HG03575 (cell line): ENCODE data around the gene PPM1H.
"Not testable (repeated sequence)": the region's sequence is repeated elsewhere in the genome, so short reads cannot be mapped to it uniquely, and the experiment has no call there.

Experiments
- ATAC-seq: cut with Tn5 transposase; IDR thresholded peaks from one replicate; pipeline ENCODE4 v1.9.1; 2021; ENCODE audit not compliant: unreplicated experiment, insufficient number of reproducible peaks, low FRiP score; ENCODE audit errors: extremely low read depth

The PPM1H gene

DNA sequence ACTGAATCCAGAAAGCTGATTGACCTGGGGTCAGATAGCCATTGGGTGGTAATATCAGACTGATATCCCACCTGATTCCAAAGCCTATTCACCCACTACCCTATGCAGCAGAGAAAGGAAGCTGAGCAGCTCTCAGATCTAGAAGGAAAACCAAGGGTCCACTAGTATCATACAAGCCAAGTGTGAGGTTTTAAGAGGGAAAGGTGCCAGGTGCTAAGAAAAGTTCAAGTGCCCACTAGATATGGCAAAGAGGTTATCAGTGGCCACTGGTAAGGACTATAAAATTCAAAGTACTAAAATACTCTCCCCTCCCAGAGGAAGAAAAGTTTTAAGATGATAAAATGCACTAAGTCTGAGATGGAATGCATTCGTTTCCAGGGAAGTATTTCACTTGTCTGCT, 85.6 kb downstream of the PPM1H start:
- no peak for ATAC-seq

DNA sequence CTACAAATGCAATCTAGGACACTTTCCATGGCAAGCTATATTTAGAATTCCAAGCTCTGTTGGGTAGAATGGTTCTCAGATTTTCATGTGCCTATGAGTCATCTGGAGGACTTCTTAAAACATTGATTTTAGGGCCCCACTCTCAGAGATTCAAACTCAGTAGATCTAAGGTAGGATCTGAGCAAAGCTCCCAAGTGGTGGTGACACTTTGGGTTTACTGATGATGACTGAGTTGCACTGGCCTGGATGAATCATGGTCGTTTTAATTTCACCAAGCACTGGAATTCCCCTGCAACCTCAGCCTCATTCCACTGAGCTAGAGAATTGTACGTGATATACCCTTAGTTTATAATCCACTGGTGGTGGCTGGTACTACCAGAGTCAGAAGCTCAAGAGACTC, 86.5 kb downstream of the PPM1H start:
- no peak for ATAC-seq

DNA sequence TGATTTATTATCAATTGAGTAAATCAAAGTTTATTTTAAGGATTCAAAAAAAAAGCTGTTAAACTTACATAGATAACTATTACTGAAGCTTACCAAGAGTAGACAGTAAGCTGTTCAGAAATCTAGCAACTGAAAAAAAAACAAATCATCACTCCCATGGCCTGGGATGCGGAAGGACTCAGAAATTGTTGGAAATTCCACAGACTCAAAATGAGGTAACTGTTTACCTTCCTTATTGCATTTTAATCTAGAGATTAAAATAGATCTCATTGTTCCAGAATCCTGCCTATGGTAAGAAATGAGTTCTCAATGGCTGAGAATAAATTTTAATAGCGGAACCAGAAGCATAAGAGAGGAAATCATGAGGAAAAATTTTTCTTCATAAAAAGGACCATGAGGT, 87.2 kb downstream of the PPM1H start:
- no peak for ATAC-seq

DNA sequence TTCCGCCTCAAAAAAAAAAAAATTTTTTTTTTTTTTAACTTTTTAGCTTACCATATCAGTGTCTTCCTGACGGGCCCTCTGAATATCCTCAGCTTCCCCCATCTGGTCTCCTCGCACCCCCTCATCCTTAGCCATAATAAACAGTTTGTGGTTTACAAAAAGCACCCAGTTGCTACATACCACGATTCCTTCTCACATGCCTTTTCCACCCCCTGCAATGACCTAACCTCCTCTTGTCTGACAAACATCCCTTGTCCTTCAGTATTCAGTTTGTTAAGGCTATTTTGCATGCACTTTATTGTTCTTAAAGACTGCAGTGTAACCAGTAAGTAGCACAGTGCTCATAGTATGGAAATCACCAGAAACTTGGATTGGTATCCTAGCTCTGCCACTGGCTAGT, 88.5 kb downstream of the PPM1H start:
- no peak for ATAC-seq

DNA sequence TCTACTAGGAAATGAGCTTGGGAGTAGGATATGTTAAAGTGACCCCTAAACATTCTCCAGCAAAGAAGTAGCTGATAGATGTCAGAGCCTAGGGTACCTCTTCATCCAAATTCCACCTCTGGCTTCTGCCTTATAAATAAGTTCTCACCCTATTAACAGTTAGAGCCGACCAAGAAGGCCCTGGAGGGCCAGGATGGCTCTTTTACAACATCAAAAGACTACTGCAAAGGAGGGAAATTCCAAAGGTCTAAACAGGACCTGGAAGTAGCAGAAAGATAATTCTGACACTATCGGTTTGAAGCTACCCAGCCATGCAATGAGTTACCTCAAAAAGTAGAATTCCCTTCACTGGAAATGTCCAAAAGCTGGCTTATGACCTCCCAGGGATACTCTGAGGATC, 90.0 kb downstream of the PPM1H start:
- no peak for ATAC-seq

DNA sequence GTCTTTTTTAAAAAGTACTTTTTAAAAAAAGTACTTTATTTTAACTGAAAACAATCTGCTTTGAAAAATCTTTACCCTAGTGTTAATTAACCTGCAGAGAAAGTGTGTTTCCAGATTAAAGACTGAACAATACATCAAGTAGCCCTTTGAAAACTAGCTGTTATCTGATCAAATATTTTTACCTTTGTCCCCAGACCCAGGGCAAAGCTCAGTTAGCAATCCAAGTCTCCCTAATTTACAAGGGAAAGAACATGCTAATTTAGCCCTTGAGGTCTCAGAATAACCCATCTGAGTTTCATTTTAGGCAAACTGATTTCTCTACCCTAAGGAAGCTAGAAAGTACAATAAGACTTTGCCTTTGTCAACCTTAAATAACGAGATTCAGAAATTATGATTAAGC, 91.2 kb downstream of the PPM1H start:
- ATAC-seq = no peak

DNA sequence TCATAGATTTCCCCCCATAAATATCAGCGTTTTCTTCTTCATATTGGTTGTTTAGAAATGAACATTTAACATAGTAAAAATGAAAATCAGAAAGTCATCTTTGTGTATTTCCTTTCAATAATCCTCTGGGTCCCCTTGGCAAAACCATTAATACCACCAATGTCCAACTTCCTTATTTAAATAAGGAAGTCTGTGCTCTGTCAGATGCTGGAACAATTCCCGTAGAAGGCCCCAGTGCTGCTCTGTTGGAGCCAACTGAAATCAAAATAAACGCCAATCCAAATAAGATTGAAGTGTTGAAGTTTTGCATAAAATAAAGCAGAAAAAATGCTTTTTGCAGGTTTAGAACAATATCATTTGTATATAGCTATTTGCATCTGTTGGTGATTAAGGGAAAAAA, 93.1 kb downstream of the PPM1H start:
- ATAC-seq = no peak

DNA sequence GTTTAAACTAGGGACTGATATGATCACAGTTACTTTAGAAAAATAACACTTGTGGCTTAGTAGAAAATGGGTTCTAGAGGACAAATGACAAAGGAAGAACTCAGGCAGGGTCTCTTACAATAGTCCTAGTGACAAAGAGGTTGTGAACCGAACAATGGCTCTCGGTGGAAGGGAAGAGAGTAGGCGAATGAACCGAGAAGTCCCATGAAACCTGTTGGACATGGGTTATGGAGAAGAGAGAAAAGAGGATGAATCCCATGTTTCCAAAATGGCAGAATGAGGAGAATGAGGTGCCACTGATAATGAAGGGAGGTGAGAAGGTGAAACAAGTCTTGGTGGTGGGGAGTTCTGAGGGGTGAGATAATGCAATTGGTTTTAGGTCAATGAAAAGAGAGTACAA, 94.1 kb downstream of the PPM1H start:
- ATAC-seq = no peak

DNA sequence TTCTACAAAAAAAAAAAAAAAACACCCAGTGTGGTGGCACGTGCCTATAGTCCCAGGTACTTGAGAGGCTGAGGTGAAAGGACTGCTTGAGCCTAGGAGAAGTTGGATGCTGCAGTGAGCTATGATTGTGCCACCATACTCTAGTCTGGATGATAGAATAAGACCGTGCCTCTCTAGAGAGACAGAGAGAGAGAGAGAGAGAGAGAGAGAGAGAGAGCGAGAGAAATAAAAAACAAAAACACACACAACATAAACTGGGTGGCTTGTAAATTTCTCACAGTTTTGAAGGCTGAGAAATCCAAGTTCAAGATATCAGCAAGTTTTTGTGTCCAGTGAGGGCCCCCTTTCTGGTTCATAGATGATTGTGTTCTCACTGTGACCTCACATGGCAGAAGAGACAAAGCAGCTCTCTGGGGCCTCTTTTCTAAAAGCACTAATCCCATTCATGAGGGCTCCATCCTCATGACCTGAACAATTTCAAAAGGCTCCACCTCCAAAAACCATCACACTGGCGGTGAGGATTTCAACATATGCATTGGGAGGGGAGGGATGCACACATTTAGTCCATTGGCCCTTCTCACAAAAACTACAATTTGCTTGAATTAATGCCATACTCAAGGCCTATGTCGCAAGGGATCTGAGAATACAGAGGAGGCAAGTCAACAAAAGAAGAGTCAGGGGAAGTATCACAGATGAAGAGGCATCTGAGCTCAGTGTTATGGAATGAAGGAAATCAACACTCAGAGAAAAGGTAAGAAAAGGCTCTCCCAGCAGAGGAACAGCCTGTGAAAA, 94.9 kb downstream of the PPM1H start:
- ATAC-seq = no peak

DNA sequence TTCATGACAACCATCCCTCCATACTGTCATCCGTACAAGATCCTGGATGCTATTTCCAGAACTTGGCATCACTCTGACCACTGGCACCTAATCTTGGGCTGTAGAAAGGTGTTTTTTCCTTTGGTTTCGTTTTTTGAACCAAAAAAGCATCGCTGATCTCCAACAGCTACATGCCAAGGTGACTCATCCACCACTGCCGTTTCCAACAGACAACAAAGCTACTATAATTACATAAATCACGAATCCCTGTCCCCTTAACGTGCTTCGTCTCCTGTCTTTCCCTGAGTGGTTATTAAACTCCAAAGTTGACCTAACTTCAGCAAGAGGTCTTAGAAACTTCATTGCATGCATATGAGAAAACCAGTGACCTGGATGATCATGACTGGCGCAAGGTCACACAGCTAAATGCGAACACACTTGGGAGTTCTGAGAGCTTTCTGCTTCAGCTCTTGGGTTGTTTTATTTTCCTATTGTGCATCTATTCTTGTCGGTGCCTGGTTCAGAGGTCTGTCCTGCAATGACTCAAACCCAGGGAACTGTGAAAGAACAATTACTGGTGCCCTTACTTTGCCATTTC, 99.9 kb downstream of the PPM1H start:
- peak; percentile 66 for ATAC-seq

DNA sequence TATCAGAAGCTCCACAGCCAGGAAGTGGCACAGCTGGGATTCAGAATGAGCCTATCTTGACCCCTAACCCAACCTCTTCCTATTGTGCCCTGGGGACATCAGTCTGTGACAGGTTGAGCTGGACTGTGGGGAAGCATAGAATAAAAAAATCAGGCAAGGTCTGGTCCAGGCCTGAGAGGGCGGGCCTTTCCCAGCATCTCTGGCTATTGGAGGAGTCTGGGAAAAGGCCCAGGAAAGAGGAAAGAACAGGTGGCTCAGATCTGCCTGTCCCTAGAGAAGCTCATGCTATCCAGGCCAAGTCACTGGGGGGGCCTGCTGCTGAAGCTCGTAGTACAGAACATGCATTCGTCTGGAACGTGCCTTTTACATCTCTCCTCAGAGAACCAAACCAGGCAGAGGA, 100.5 kb downstream of the PPM1H start:
- no peak for ATAC-seq

DNA sequence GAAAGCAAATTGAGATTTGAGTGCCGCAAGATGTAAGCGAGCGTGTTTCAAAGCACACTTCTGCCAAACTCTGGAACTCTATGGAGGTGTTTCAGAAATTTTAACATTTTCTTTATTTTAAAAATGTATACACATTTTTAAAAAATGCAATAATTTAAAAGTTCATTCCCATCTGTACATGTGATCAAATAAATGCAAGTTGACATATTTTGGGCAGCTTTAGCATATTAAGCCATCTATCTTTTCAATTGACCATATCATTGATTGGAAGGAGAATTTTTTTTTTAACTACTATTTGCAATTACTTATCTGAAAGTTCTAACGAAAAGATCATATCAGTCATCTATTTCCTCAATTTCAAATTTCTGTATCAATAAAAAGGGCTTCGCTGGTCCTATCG, 101.3 kb downstream of the PPM1H start:
- ATAC-seq = no peak

DNA sequence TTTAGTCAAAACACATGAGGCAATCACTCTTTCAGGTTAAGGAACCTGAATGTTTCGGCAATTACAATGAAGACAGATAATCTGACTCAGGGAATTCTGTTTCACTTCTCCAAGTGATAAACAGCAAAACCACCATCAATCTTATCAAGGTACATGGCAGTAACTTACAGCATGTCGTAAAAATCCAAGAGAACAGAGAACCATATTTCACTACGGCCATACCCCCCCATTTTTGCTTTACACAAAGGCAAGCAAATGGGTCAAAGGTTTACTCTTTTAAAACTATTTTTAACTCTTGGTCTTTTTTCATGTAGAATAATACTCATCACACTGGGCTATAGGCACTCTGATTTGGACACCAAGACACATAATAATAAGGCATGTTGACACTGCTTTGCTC, 102.4 kb downstream of the PPM1H start:
- ATAC-seq = no peak

DNA sequence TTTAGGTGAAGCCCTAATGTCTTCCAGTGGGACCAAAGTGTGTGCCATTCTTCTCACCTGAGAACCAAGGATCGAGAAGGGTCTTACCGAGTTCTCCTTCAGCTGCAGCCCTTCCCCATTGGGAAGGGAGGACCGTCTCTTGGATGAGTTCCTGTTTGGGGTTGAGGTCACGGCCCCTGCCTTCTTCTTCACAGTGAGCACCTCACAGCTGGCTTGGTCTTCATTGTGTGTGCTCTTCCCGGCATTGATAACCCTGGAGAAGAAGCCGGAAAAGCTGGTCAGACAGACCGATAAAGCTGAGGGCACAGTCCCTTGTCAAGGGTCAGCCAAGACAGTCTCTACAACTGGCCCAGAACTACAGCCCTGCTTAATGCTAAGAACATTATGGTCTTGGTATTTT, 102.9 kb downstream of the PPM1H start:
- no peak for ATAC-seq

DNA sequence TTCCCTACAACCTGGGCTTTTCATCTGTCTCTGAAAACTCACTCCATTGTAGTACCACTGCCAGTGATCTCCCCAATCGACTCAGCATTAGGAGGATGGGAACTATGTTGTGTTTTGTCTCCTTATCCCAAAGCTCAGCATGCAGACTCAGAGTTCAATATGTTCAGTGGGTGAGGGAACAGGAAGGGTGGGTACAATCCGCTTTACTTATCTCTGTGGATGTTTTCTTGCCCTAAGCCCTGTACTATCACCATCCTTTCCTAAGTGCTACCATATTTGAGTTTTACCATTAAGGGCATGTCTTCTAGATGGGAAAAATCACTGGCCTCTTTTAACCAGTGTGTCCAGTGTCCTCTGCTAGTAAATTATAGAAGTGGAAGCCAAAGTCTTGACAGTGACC, 107.1 kb downstream of the PPM1H start:
- no peak for ATAC-seq

DNA sequence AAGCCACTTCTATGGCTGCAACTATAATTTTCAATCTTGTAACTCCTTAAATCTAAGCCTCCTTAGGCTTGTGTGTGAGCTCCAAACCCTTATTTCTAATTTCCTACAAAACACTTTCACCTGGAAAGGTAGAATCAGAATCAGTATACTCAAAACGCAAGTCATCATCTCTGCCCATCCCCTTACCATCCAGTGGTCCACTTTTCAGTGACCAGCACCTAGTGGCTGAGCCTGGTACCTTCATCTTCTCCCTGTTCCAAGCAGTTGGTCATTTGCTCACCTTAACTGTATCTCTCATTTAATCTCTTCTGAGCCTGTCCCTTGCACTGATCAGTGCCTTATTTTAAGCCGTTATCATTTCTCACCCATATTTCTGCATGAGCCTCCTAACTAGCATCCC, 107.9 kb downstream of the PPM1H start:
- ATAC-seq = no peak

DNA sequence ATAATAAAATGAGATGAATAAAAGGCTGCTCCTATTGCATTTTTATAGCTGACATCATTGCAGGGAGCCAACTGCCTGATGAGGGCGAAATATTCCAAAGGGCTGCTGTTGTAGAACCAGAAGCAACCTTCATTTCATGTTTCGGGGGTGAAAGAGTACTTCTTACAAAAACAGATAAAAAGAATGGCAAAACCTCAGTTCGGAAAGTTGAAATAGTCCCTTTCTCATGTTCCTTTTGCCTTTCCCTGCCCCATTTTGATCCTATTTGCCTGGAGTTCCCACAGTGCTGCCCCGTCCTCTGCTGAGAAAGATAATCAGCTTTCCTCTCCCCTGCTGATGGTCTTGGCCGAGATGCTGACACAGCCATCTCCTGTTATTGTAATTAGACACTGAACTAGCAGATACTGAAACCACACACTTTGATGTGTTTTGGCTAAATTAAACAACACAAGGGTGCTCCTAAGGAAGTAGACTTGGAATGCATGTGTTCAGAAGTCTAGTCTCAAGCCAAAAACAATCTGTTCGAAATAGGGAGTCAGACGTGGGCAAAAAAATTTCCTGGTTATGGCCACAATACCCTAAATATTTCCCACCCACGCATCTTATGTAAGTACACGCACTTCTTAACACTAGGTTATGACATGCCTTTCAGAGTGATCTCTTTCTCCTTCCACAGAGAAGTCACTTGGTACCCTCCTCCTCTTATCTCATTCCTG, 117.2 kb downstream of the PPM1H start:
- ATAC-seq = no peak

DNA sequence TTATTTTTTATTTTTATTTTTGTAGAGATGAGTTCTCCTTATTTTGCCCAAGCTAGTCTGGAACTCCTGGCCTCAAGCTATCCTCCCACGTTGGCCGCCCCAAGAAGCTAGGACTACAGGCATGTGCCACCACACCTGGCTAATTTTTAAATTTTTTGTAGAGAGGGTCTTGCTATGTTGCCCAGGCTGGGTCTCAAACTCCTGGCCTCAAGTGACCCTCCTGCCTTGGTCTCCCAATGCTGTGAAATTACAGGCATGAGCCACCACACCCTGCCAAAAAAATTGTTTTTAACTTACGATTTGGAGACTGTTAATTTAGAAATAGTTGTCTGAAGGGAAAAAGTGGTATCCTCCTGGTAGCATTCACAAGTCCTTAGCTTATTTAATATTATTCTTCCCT, 120.7 kb downstream of the PPM1H start:
- no peak for ATAC-seq

DNA sequence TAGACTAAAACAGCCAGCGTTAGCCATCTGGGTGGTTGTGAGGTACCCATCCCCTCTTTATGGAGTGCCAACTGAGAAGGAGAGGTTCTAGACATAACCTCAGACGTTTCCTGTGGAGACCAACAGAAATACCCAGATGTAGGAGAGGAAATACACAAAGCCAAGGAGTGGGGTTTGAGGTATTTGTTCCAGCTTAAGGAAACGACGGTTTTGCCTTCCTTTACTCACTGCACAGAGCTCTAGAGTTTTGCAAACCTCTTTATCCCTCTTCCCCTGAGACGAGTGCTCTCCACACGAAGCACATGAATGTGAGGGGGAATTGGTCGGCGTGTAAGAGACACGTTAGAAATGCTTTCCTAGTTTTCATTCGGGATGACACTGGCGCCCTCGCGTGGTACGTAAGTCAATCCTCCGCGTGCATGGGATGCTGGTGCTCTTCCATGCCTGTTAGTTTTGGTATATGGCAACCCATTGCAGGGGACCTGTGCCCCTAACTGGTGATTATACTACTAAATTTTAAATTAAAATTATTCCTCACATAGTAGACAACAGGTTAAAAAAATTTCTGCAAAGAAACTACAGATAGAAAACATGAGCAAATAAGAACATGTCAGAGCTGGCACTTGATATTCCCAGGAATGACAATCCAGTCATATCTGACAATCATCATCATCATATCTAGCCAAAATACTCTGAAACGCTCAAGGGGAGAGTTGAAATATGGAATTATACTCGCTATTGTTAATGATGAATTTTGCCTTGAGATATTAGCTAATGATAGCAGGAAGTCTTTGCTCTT, 121.7 kb downstream of the PPM1H start:
- ATAC-seq = no peak

DNA sequence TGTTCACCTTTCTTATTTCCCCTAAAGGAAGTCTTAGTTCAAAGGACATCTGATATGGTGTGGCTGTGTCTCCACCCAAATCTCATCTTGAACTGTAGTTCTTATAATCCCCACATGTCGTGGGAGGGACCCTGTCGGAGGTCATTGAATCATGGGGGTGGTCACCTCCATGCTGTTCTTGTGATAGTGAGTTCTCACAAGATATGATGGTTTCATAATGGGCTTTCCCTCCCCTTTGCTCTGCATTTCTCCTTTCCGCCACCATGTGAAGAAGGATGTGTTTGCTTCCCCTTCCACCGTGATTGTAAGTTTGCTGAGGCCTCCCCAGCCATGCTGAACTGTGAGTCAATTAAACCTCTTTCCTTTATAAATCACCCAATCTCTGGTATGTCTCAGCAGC, 123.5 kb downstream of the PPM1H start:
- not testable (repeated sequence) for ATAC-seq
